CD4-positive, alpha-beta memory T cell (primary cell): ENCODE data around the gene BOD1. TPM values are rescaled to one million over a fixed set of nuclear protein-coding genes. Genes with fewer than 3 reads are reported as not detected.

ENCODE experiments used
- CTCF ChIA-PET: fragments of 350-600 bp; sonication (Branson Sonifier 250); formaldehyde crosslinking; loops from one replicate; lab custom pipeline; 2021; ENCODE audit warnings: inconsistent platforms; ENCODE audit not compliant: partially characterized antibody; lab: Charles Lee
- POLR2A ChIA-PET: fragments of 350-600 bp; sonication (Branson Sonifier 250); formaldehyde crosslinking; loops from one replicate; lab custom pipeline; 2021; ENCODE audit not compliant: partially characterized antibody; lab: Charles Lee
- DNase-seq, 5 donors: peaks; one replicate each; pipeline versions ENCODE4 v3.0.0 to v3.0.0-alpha.2; 2020 to 2022; ENCODE audit warnings: mixed read lengths in 1 of 5
- H3K27ac ChIP-seq: one replicate; pipeline ENCODE4 v1.7.0; 2013; ENCODE audit warnings: low read depth, low read length
- H3K27me3 ChIP-seq: 2 replicates; pipeline ENCODE4 v1.7.0; 2013; ENCODE audit warnings: mild to moderate bottlenecking, low read length, moderate library complexity; ENCODE audit not compliant: insufficient read depth
- H3K36me3 ChIP-seq: 2 replicates; pipeline ENCODE4 v1.7.0; 2013; ENCODE audit warnings: mild to moderate bottlenecking, low read length, moderate library complexity; ENCODE audit not compliant: insufficient read depth
- H3K4me1 ChIP-seq: 2 replicates; pipeline ENCODE4 v1.7.0; 2013; ENCODE audit warnings: mild to moderate bottlenecking, low read length, moderate library complexity; ENCODE audit not compliant: insufficient read depth
- H3K4me3 ChIP-seq, 2 donors: one replicate each; pipeline ENCODE4 v1.7.0; 2013; ENCODE audit warnings: low read length in 2 of 2, mild to moderate bottlenecking in 1 of 2
- H3K9me3 ChIP-seq, 2 donors: one replicate each; pipeline ENCODE4 v1.7.0; 2013; ENCODE audit warnings: low read length in 2 of 2, control low read depth in 1 of 2; ENCODE audit not compliant: control insufficient read depth in 1 of 2
- H3K27ac Mint-ChIP-seq, 7 donors: one replicate each; pipeline ENCODE4 v1.8.0; 2020 to 2021; ENCODE audit warnings: mixed read lengths in 7 of 7, mild to moderate bottlenecking in 6 of 7, inconsistent platforms in 3 of 7, moderate library complexity in 3 of 7
- H3K27me3 Mint-ChIP-seq, 2 donors: one replicate each; pipeline ENCODE4 v1.8.0; 2020 to 2021; ENCODE audit warnings: mixed read lengths in 2 of 2
- H3K36me3 Mint-ChIP-seq, 2 donors: one replicate each; pipeline ENCODE4 v1.8.0; 2020 to 2021; ENCODE audit warnings: mixed read lengths in 2 of 2, inconsistent platforms in 1 of 2, mild to moderate bottlenecking in 1 of 2
- H3K4me1 Mint-ChIP-seq, 4 donors: one replicate each; pipeline ENCODE4 v1.8.0; 2020 to 2021; ENCODE audit warnings: mixed read lengths in 4 of 4, mild to moderate bottlenecking in 1 of 4
- H3K4me3 Mint-ChIP-seq, 8 donors: one replicate each; pipeline ENCODE4 v1.8.0; 2020 to 2021; ENCODE audit warnings: mixed read lengths in 8 of 8, mild to moderate bottlenecking in 7 of 8, moderate library complexity in 6 of 8, inconsistent platforms in 3 of 8
- H3K9me3 Mint-ChIP-seq, 8 donors: one replicate each; pipeline ENCODE4 v1.8.0; 2020 to 2021; ENCODE audit warnings: mixed read lengths in 8 of 8, mild to moderate bottlenecking in 5 of 8, inconsistent platforms in 3 of 8, moderate library complexity in 1 of 8
- intact Hi-C: fragments of 100-400 bp; cut with micrococcal nuclease; formaldehyde crosslinking; loops from one replicate; pipeline ENCODE4 v1.15.1; 2023
- polyA plus RNA-seq, 2 donors: library from polyadenylated mRNA; unstranded; fragments of 300-500 nt; fragmentation: Illumina TruSeq; gene quantifications; one replicate each; pipeline ENCODE4 v1.2.3, GENCODE V29; 2021
- total RNA-seq, 2 experiments: library from RNA; stranded (reverse); gene quantifications; one replicate each; pipeline ENCODE4 v1.2.3, GENCODE V29; 2021

The BOD1 gene
- total RNA-seq = 10 to 100 TPM; 35.7 to 38.1 TPM
- 10 to 100 TPM; 11.8 to 14.5 TPM for polyA plus RNA-seq

DNA sequence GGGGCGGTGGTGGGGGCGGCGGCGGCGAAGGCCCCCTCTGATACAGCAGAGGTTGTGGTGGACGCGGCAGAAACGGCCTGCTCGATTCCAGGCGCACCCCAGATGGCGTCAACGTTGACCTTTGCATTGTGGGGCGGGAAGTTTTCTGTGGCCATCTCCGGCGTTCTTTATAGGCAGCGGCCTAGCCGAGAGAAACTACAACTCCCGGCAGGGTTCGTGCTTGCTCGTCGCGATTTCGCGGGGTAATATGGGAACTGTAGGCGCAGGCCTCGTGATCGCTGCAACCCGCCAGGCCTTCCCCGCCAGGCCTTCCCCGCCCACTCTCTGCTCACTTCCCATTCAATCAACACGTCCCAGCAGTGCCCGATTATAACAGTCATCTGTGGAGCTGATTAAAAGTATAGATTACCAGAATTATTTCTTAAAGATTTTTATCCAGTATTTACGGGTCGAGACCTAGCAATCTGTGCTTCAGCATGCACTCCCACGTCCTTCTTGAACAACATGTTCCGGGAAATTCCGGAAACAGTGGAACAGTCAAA lies at the start of gene BOD1:
Gene BOD1 (minus strand): TSS at position 74 of the 542 bp plus-strand sequence. CDS start 214 bp downstream, outside the sequence.
- peaks cover 9% of the 10 kb centered on the region for H3K36me3 ChIP-seq
- H3K27ac Mint-ChIP-seq = peak within 1 kb of the TSS; percentile 88 to 98 (median 95)
- peak; percentile 94 to 97 (median 95) for DNase-seq
- H3K27me3 Mint-ChIP-seq = no peaks in the 10 kb centered on the region
- H3K36me3 Mint-ChIP-seq = peaks cover 8 to 27% of the 10 kb centered on the region in 2 donors
- intact Hi-C loops = loop anchor here (1.0 to 10.0 kb wide), 8 partner anchors 168 to 1334 kb away; partner anchors contain the start of genes ATP6V0E1, CPEB4, RPL26L1 and UBTD2
- peak within 1 kb of the TSS; percentile 94 for H3K27ac ChIP-seq
- H3K4me3 ChIP-seq = peak within 1 kb of the TSS; percentile 18 to 83
- H3K4me3 Mint-ChIP-seq = peak within 1 kb of the TSS; percentile 91 to 97 (median 93)
- ChIA-PET POLR2A (interaction anchor here (0.6 to 3.9 kb wide), 10 partner anchors 9 to 358 kb away, joined by 3 to 42 read pairs (median 5); partner anchors contain the start of gene CPEB4), CTCF (interaction anchor here (0.7 to 11.8 kb wide), 34 partner anchors 8 to 1610 kb away, joined by 3 to 211 read pairs (median 6); partner anchors contain the start of genes CPEB4 and FBXW11)
- H3K9me3 ChIP-seq = no peaks in the 10 kb centered on the region
- no peaks in the 10 kb centered on the region for H3K9me3 Mint-ChIP-seq
- peaks cover 31 to 54% (median 38%) of the 10 kb centered on the region in 4 donors for H3K4me1 Mint-ChIP-seq
- H3K4me1 ChIP-seq = peaks cover 30% of the 10 kb centered on the region
- no peaks in the 10 kb centered on the region for H3K27me3 ChIP-seq

DNA sequence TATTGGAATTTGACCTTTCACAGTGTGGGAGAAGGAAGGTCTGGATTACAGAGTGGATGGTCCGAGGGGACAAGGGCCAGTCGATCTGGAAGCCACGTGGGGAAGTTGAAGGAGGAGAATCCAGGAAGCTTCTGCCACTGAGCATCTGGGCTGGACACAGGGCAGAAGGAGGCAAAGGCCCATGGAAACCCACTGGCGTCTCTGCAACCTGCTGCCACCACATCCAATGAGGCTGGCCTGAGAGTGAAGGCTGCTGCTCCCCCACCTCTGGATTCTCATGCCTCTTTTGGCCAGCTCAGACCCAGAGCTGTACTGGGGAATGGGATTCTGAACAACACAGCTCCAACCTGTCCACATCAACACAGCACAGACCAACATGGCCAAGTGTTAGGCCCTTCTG lies 48.9 kb upstream of the BOD1 start:
- H3K9me3 ChIP-seq = no peaks in the 10 kb centered on the region
- H3K4me3 ChIP-seq = no peak overlapping the region
- peaks cover 2 to 4% of the 10 kb centered on the region in 2 donors for H3K27me3 Mint-ChIP-seq
- no peak for DNase-seq
- POLR2A ChIA-PET = interaction anchor here (1.2 kb wide), 1 partner anchor 223 kb away, joined by 3 read pairs; the partner anchor contains the start of gene CPEB4
- H3K9me3 Mint-ChIP-seq = peaks cover 0 to 8% (median 5%) of the 10 kb centered on the region in 8 donors
- CTCF ChIA-PET = interaction anchor here (1.5 kb wide), 1 partner anchor 13 kb away, joined by 3 read pairs; no protein-coding TSS in a partner anchor
- H3K27ac ChIP-seq = no peak overlapping the region
- H3K4me3 Mint-ChIP-seq = no peak overlapping the region
- H3K4me1 ChIP-seq = no peaks in the 10 kb centered on the region
- H3K27me3 ChIP-seq = no peaks in the 10 kb centered on the region
- no peaks in the 10 kb centered on the region for H3K36me3 Mint-ChIP-seq
- no peak overlapping the region for H3K27ac Mint-ChIP-seq
- intact Hi-C loops = no loop called here
- no peaks in the 10 kb centered on the region for H3K36me3 ChIP-seq
- H3K4me1 Mint-ChIP-seq = no peaks in the 10 kb centered on the region

DNA sequence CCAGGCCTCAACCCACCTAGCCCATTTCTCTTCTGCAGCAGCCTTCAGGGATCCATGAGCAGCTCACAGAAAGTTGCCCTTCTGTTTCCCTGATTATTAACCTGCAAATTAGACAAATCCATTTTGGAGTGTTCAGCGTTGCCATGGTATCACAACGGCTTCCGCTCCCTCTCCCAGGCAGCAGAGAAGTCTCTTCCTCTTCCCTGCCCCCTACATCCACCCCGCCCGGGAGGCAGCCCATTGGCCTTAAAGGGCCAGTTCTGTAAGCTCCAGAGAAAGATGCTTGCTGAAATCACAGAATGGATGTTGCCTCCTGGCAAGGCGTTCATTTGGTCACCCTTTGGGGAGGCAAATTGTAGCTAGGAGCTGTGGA lies 47.7 kb upstream of the BOD1 start:
- Histone ChIP-seq H3K27me3 (no peaks in the 10 kb centered on the region), H3K4me3 (no peak overlapping the region), H3K27ac (no peak overlapping the region), H3K36me3 (no peaks in the 10 kb centered on the region), H3K9me3 (no peaks in the 10 kb centered on the region), H3K4me1 (no peaks in the 10 kb centered on the region)
- Mint-ChIP-seq H3K36me3 (no peaks in the 10 kb centered on the region), H3K4me3 (no peak overlapping the region), H3K4me1 (no peaks in the 10 kb centered on the region), H3K27ac (no peak overlapping the region), H3K27me3 (peaks cover 2 to 6% of the 10 kb centered on the region in 2 donors), H3K9me3 (peaks cover 2 to 8% (median 4%) of the 10 kb centered on the region in 8 donors)
- POLR2A ChIA-PET = interaction anchor here (0.9 kb wide), 1 partner anchor 24 kb away, joined by 3 read pairs; no protein-coding TSS in a partner anchor
- CTCF ChIA-PET = interaction anchor here (1.5 kb wide), 1 partner anchor 12 kb away, joined by 3 read pairs; no protein-coding TSS in a partner anchor
- no peak for DNase-seq
- intact Hi-C loops = no loop called here

DNA sequence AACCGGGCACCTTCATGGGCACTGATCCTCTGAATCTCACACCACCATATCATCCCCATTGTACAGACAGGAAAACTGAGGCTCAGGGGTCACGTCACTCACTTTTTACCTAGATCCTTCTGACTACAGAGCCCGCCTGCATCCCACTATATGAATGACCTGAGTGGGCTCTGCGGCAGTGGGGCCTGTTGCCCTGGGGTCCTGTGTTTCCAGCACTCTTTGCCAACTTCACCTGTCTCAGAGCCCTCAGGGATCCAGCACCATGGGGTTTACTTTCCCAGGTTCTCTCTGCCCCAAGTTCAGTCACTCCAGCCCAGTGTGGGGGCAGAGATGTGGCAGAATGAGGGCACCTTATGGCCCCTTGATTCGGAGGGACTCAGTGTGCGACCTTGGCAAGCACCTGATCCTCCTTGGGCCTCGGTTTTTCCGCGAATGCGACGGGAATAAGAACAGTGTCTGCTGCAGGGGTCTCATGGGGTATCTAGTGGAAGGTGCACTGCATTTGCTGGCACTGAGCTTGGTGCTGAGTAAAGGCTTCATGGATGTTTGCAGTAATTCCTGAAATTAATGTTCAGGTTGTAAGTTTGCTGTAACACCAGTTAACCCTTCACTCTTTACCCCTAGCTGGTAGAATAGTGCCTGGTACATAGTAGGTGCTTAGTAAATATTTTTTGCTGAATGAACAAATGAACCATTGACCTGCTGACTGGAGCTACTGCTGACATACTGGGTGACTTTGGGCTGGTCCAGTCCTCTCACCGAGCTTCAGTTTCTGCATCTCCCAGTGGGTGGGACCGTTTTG lies 47.1 kb upstream of the BOD1 start:
- POLR2A ChIA-PET = interaction anchor here (0.9 kb wide), 1 partner anchor 25 kb away, joined by 3 read pairs; no protein-coding TSS in a partner anchor
- CTCF ChIA-PET = no interaction called here
- H3K27me3 Mint-ChIP-seq = peaks cover 2 to 7% of the 10 kb centered on the region in 2 donors

DNA sequence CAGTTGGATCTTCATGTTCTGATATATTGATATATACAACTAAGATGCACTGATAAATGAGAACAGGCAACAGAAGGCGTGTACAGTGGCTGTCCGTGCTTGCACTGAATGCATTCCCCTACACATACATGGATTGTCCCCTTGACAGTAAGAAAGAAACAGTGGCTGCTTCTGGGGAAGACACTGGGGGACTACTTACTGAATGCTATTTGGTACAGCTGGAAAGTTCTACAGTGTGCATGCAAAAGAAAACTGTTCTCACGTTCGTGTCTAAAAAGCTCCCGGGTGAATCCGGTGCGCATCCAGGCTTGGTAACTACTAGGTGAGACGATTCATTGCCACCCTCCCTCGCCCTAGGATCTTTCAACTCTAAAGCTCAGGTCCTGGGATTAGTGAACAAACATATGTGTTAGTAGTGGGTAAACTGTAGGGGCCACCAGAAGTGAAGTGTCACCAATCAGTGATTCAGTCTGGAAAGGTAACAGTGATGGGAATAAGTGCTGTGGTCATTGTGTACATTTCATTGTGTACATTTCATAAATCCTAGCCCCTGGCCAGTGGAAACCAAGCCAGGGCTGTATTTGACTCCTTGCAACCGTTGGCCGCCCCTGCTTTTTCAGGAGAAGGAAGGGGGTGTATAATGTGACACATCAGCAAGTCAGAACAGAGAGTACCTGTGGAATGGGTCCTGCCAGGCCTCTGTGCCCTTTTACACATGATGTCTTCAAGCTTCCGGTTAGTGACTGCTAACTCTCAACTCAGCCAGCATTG lies 46.3 kb upstream of the BOD1 start:
- Mint-ChIP-seq H3K36me3 (no peaks in the 10 kb centered on the region), H3K27me3 (peaks cover 0 to 7% of the 10 kb centered on the region in 2 donors), H3K4me1 (no peaks in the 10 kb centered on the region), H3K9me3 (peaks cover 0 to 7% (median 0%) of the 10 kb centered on the region in 8 donors), H3K4me3 (no peak overlapping the region), H3K27ac (no peak overlapping the region)
- Histone ChIP-seq H3K27me3 (no peaks in the 10 kb centered on the region), H3K9me3 (no peaks in the 10 kb centered on the region), H3K4me1 (no peaks in the 10 kb centered on the region), H3K36me3 (no peaks in the 10 kb centered on the region), H3K4me3 (no peak overlapping the region), H3K27ac (no peak overlapping the region)
- intact Hi-C loops = no loop called here
- ChIA-PET POLR2A (no interaction called here), CTCF (no interaction called here)
- no peak for DNase-seq

More for the DNA sequence above, 47.1 kb upstream of the BOD1 start:
- Mint-ChIP-seq H3K36me3 (no peaks in the 10 kb centered on the region), H3K4me3 (no peak overlapping the region), H3K9me3 (peaks cover 0 to 7% (median 3%) of the 10 kb centered on the region in 8 donors), H3K27ac (no peak overlapping the region), H3K4me1 (no peaks in the 10 kb centered on the region)
- Histone ChIP-seq H3K9me3 (no peaks in the 10 kb centered on the region), H3K27me3 (no peaks in the 10 kb centered on the region), H3K27ac (no peak overlapping the region), H3K4me3 (no peak overlapping the region), H3K36me3 (no peaks in the 10 kb centered on the region), H3K4me1 (no peaks in the 10 kb centered on the region)
- intact Hi-C loops = no loop called here
- no peak for DNase-seq

DNA sequence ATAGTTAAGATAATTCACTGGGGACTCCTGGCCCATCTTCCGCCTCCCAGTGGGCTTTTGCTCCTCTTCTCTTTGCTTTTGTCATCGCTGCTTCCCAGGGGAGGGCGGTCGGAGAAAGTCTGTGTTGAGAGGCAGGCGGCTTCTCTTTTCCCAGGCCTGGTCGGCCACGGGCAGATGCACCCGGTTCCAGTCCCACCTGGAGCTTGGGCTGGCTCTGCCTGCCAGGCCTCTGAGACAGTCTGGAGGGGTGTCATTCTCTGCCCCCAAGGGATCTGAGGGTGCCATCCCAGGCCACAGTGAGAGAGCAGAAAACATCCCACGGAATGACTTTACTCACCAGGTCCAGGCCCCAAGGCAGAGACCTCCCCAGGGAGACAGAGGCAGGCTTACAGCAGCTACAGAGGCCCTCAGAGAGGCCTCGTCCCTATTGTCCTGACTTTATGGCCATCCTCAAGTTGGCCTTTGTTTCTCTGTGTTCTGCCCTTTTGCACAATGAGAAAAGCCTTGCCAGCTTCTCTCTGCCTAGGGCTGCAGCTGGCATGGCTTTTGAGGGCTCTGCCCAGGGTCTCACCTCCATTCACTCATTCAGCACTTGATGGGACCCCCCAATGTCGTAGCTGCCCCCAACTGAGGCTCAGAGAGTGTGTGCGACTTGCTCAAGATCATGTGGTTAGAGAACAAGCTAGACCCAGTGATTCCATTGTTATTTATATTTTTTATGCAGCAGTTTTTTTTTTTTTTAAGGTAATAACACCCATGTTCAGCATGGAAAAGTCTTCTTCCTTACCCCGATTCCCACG lies 44.2 kb upstream of the BOD1 start:
- DNase-seq = no peak
- Histone ChIP-seq H3K27me3 (no peaks in the 10 kb centered on the region), H3K27ac (no peak overlapping the region), H3K9me3 (no peaks in the 10 kb centered on the region), H3K36me3 (no peaks in the 10 kb centered on the region), H3K4me3 (no peak overlapping the region), H3K4me1 (no peaks in the 10 kb centered on the region)
- peaks cover 0 to 5% of the 10 kb centered on the region in 2 donors for H3K27me3 Mint-ChIP-seq
- H3K4me1 Mint-ChIP-seq = no peaks in the 10 kb centered on the region
- H3K36me3 Mint-ChIP-seq = no peaks in the 10 kb centered on the region
- H3K9me3 Mint-ChIP-seq = peaks cover 0 to 7% (median 0%) of the 10 kb centered on the region in 8 donors
- intact Hi-C loops = no loop called here
- ChIA-PET POLR2A (no interaction called here), CTCF (no interaction called here)
- no peak overlapping the region for H3K27ac Mint-ChIP-seq
- H3K4me3 Mint-ChIP-seq = no peak overlapping the region
